Bone marrow (tissue), 2 donors: ENCODE measurements around the gene TFEB.

Source experiments
- DNase-seq, 2 donors: peaks; one replicate each; lab custom pipeline; 2025; lab: John Stamatoyannopoulos, UW

The TFEB gene

GRCh38 chr6:41736800-41737555 lies 1.6 kb upstream of the TFEB start:
- DNase-seq = no peak

DNA sequence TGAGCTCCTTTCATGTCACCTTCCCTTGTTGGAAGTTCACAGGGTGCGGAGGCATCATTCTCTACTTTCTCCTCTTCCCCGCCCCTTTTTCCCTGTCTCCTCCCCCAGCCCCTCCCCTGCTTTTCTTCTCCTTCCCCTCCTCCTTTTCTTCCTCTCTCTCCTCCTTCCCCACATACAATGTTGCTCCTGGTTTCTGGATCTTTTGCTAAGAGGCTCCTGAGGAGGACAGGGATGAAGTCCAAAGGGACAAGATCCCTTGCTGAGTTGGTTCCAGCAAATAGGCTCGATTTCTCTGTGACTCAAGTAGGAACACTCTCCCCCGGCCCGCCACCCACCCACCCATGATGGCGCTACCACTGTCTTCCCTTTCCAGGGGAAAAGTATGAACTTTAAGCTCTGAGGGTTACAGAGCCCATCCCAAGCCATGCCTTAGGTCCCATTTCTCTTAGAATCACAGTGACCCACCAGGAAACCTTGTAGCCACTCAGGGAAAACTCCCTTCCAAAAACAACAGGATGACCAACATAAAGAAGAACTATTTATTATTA lies 852 bp upstream of the TFEB start:
- no peak for DNase-seq

DNA sequence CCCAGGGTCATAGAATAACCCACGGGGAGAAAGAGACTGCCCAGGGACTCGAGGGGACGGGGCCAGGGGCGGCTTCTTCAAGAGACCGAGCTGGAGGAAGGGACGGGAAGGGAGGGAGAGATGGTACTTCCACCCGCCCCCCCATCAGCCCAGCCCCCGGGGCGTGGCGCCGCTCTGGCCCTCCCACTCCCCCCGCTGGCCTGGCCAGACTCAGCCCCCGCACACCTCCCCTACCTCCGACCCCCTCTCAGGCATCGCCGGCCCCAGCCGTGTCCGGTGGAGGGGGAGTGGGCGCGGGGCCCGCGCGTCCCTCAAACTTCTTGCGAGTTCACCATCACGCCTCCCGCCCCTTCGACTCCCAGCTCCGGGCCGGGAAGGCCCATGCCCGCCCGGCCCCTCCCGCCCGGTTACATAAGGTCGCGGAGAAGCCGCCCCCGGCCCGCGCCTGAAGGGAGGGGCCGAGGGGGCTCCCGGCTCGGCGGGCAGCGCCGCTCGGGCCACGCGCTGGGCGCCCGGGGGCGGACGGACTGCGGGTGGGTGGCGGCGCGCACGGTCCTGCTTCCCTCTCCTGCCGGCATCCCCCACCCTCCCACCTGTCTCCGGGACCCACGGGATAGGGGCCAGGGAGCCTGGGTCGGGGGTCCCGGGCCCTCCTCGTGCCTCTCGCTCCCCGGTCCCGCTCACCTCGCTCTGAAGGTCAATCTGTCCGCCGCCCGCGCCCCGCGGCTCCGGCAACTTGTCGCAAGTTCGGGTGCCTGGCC lies 562 bp downstream of the TFEB start:
- DNase-seq = peak; percentile 26 to 61

- peak; percentile 61 to 64 for DNase-seq
Observed at GRCh38 chr6:41733707-41734665, 1.4 kb downstream of the TFEB start.

- DNase-seq = no peak
Observed at GRCh38 chr6:41733360-41733706, 2.1 kb downstream of the TFEB start.

DNA sequence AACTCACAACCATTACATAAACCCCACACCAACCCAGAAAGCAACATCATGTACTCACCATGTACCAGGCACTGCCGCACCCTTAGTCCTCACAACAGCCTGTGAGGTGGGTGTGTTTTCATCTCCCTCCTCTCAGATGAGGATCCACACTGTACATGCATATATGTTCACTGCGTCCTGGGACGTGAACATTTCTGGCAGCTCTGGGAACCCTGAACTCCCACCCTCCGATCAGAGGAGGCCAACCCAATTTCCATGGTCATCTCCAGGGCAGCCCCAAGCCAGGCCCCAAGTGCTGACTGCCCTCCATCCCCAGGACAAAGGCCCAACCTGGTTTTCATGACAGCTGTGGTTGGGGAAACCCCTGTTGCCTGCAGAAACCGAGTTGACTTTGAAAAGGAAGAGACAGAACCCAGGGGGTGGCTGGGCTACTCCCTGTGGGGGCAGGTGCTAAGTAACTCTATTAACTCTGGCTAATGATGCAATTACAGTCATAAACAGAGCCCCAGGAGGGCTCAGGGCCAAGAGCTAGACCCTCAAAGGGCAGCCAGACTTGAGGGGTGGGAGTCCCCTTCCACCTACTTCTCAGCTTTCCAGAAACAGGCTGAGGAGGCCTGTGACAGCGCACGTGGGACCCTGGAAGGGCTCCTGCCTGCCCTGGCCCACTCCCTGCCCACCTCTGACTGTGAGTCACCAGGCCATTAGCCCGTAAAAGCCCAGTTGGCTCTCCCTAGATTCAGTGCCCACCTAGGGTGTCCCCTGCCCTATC lies 2.6 kb downstream of the TFEB start:
- no peak for DNase-seq

DNA sequence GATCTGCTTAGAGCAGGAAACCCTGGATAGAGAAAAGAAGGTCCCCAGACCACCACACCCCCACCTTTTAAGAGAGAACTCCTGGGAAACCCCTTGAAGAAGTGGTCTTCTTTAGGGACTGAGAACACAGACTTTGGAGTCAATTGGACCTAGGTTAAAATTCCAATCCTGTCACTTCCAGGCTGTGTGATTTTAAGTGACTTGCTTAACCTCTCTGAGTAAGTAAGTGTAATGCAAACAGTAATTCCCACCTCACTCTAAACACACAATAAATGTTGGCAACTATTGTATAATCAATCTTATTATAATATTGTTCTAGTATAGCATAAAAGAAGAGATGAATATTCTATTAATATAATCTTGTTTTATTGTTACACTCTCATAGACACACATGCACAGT lies 3.3 kb downstream of the TFEB start:
- no peak for DNase-seq

- DNase-seq = no peak
Observed at GRCh38 chr6:41731561-41732086, 3.8 kb downstream of the TFEB start.

- DNase-seq = no peak
Observed at GRCh38 chr6:41730531-41731436, 4.6 kb downstream of the TFEB start.

- DNase-seq = no peak
Observed at GRCh38 chr6:41729624-41730023, 5.8 kb downstream of the TFEB start.

GRCh38 chr6:41728954-41729353 lies 6.5 kb downstream of the TFEB start:
- no peak for DNase-seq

- no peak for DNase-seq
Observed at GRCh38 chr6:41728073-41728936, 7.1 kb downstream of the TFEB start.

DNA sequence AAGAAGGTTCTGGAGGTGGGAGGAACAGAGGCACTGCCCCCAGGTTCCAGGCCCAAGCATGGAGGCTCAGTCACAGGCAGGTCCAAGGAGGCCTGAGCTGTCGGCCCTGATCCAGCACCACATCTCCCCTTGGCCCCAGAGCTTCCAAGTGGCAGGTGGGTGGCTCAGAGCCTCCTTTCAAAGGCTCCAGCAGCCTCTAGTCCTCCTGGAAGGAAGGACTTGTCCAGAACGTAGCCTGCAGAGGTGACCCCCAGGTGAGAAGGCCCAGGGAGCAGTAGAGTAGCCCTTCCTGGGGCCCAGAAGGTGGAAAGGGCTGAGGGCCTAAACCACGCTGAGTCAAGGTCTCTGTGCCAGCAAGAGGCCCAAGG lies 7.7 kb downstream of the TFEB start:
- DNase-seq = no peak

- DNase-seq = no peak
Observed at GRCh38 chr6:41726876-41727275, 8.5 kb downstream of the TFEB start.

- DNase-seq = no peak
Observed at GRCh38 chr6:41724586-41725501, 10.6 kb downstream of the TFEB start.

- DNase-seq = no peak
Observed at GRCh38 chr6:41724228-41724580, 11.2 kb downstream of the TFEB start.

DNA sequence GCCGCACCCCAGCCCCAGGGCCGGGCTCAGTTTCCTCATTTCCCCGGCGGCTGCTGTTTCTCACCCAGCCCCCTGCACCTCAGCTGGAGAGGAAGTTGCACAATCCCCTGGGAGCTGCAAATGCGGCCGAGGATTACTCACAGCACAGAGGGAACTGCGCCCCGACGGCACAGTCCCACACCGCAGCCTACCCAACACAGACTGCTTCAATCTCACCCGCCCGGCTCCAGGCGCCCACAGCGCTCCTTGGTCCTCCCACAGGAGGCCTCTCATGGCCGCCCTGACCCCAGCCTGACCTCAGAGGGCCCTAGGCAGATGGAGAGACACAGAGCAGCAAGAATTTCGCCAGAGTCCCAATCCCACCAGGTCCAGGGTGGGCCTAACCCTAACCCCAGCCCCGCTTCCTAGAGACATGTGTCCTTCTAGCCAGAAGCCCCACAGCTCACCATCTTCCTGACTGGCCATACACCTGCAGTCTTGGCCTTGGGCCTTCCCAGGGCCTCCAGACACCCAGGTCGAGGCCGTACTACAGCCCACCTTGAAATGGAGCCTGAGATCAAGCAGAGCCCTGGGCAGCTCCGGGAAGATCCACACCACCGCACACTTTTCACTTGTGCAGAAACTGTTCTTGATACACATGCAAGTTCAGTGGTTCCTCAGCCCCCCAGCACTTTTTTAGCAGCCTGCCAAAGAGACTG lies 11.7 kb downstream of the TFEB start:
- DNase-seq = peak; percentile 58 to 82
